K562 (cell line): ENCODE results near the gene CMBL. TPM values are rescaled to one million over a fixed set of nuclear protein-coding genes. Genes with fewer than 3 reads are reported as not detected.

ENCODE experiments used
- CREB1 ChIP-seq, 2 experiments: sonication (generic) in 1 of 2; formaldehyde crosslinking in 1 of 2; IDR thresholded peaks; 2 replicates each; pipeline versions ENCODE4 v1.6.1 to v1.8.0; 2012 to 2022; ENCODE audit warnings: inconsistent platforms in 1 of 2, mild to moderate bottlenecking in 1 of 2, missing genetic modification reagents in 1 of 2, moderate library complexity in 1 of 2
- ELF1 ChIP-seq: fragments of 200-800 bp; sonication (Bioruptor generic); IDR thresholded peaks from 2 replicates; pipeline ENCODE4 v1.6.1; 2016; ENCODE audit warnings: missing genetic modification characterization, missing compliant biosample characterization
- ELF2 ChIP-seq: fragments of 250-450 bp; sonication (Bioruptor Pico); IDR thresholded peaks from 2 replicates; pipeline ENCODE4 v1.5.0; 2021; ENCODE audit warnings: mild to moderate bottlenecking
- FOXK2 ChIP-seq, 2 experiments: fragments of 450-650 bp; IDR thresholded peaks in 1 of 2; conservative IDR thresholded peaks in 1 of 2; 2 replicates each; pipeline ENCODE4 v1.6.1; 2016; ENCODE audit warnings: low read depth in 2 of 2, mild to moderate bottlenecking in 1 of 2
- HNRNPL ChIP-seq: fragments of 200-400 bp; formaldehyde crosslinking; IDR thresholded peaks from 2 replicates; pipeline ENCODE4 v1.6.1; 2017; ENCODE audit warnings: low read depth, mild to moderate bottlenecking, low read length
- KDM2B ChIP-seq: fragments of 250-450 bp; sonication (Bioruptor Pico); IDR thresholded peaks from 2 replicates; pipeline ENCODE4 v1.8.0; 2021; ENCODE audit warnings: mild to moderate bottlenecking, moderate library complexity
- RBM34 ChIP-seq: fragments of 200-400 bp; formaldehyde crosslinking; IDR thresholded peaks from 2 replicates; pipeline ENCODE4 v1.6.1; 2018; ENCODE audit warnings: low read length, borderline replicate concordance; ENCODE audit not compliant: insufficient read depth
- RBM39 ChIP-seq: fragments of 200-400 bp; formaldehyde crosslinking; optimal IDR thresholded peaks from 2 replicates; pipeline ENCODE3; 2018; ENCODE audit warnings: low read depth, low read length
- RNF2 ChIP-seq: sonication (generic); IDR thresholded peaks from 2 replicates; pipeline ENCODE4 v1.6.1; 2016
- SP2 ChIP-seq: IDR thresholded peaks from 2 replicates; pipeline ENCODE4 v1.6.1; 2011; ENCODE audit warnings: mild to moderate bottlenecking, low read depth, low read length, moderate library complexity; ENCODE audit not compliant: poor library complexity, severe bottlenecking; ENCODE audit errors: extremely low read depth
- SRSF9 ChIP-seq: fragments of 200-400 bp; formaldehyde crosslinking; IDR thresholded peaks from 2 replicates; pipeline ENCODE4 v1.6.1; 2017; ENCODE audit warnings: low read depth, low read length, borderline replicate concordance
- TBL1XR1 ChIP-seq, 2 experiments: IDR thresholded peaks; 2 replicates each; pipeline ENCODE4 v1.6.1; 2012; ENCODE audit warnings: improper control_type of control experiment in 2 of 2, low read length in 2 of 2, mild to moderate bottlenecking in 1 of 2
- ZNF253 ChIP-seq: fragments of 250-450 bp; sonication (Bioruptor Pico); conservative IDR thresholded peaks from 2 replicates; pipeline ENCODE4 v1.6.1; 2021; ENCODE audit warnings: mild to moderate bottlenecking
- polyA plus RNA-seq, 8 experiments: library from polyadenylated mRNA; depleted of rRNA in 4 of 8; stranded (reverse) in 5 of 8; unstranded in 3 of 8; fragments of >200 nt; fragmentation: Nextera tagmentation in 2 of 8; fragmentation: Illumina TruSeq in 1 of 8; extraction: Ambion mirVana in 2 of 8; extraction: Trizol in 1 of 8; gene quantifications; 2 replicates each; pipeline versions ENCODE4 v1.2.1 to v1.2.3, GENCODE V29; 2011 to 2014; ENCODE audit warnings: inconsistent platforms in 1 of 8, missing spikeins in 1 of 8
- total RNA-seq, 7 experiments: library from RNA; depleted of rRNA in 6 of 7; stranded (reverse); fragments of >200 nt in 6 of 7; fragmentation: Illumina TruSeq in 2 of 7; extraction: Trizol in 2 of 7; gene quantifications; 2 replicates each; pipeline versions ENCODE4 v1.2.1 to v1.2.3, GENCODE V29; 2011 to 2021; ENCODE audit warnings: low replicate concordance in 1 of 7
- TF ChIP-seq, protein P1 (sequence below): fragments of 200-800 bp; sonication (Bioruptor generic); IDR thresholded peaks from 2 replicates; pipeline ENCODE4 v1.6.1; 2017; ENCODE audit warnings: missing genetic modification characterization, missing compliant biosample characterization
- TF ChIP-seq, protein P2 (sequence below), 2 experiments: fragments of 450-650 bp; IDR thresholded peaks; 2 replicates each; pipeline ENCODE4 v1.6.1; 2018; ENCODE audit warnings: mild to moderate bottlenecking in 2 of 2, low read depth in 1 of 2; ENCODE audit not compliant: partially characterized antibody in 2 of 2

CMBL gene
- total and polyA plus RNA-seq, 9 of the 15 experiments (the other 6 are each of a cell fraction or from before 2014, with no cell fraction given) = 22.6 to 192 (median 71.1) TPM

DNA sequence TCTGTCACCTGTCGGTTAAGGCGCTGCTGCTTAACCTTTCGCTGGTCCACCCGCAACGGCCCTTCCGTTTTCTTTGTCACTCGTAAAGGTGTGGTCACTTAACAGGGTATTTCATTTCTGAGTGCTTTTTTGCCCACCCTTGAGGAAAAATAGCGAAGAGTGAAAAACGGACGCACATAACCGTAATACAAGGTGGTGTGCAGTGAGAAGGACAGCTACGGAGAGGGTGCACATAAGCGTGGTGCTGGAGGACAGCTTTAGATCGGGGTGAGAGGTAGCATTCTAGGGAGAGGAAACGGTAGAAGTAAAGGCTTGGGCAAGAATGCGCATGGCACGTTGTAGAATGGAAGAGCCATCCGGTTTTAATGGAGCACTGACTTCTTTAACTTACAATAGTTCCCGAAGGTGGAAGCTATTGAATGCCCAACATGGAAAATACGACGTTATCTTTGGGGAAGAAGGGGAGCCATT lies 56.9 kb downstream of the CMBL start (continued):
- TF ChIP-seq, protein P1, sequence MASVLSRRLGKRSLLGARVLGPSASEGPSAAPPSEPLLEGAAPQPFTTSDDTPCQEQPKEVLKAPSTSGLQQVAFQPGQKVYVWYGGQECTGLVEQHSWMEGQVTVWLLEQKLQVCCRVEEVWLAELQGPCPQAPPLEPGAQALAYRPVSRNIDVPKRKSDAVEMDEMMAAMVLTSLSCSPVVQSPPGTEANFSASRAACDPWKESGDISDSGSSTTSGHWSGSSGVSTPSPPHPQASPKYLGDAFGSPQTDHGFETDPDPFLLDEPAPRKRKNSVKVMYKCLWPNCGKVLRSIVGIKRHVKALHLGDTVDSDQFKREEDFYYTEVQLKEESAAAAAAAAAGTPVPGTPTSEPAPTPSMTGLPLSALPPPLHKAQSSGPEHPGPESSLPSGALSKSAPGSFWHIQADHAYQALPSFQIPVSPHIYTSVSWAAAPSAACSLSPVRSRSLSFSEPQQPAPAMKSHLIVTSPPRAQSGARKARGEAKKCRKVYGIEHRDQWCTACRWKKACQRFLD = no peak
- TF ChIP-seq RBM34 (no peak), HNRNPL (no peak), KDM2B (CRISPR knock-in tag) (no peak), FOXK2 (conservative IDR thresholded peaks at IDR 0.05 in 1 of 2, IDR thresholded peaks at IDR 0.05 in 1 of 2; ENCODE audit: low read depth in 2 of 2) (no peak), SP2 (no peak), CREB1 (IDR thresholded peaks at IDR 0.05) (no peak), CREB1 (CRISPR knock-in tag; IDR thresholded peaks at IDR 0.05) (no peak), ZNF253 (CRISPR knock-in tag) (no peak), ELF1 (tag) (no peak), RBM39 (peak; percentile 20), RNF2 (no peak), ELF2 (CRISPR knock-in tag) (no peak), SRSF9 (no peak), TBL1XR1 (IDR thresholded peaks at IDR 0.05; ENCODE audit: low read length in 2 of 2) (0 out of 4 replicates have a peak, but pooled peaks of 1 of the 2 experiments have one; percentile 27)
- TF ChIP-seq, protein P2, sequence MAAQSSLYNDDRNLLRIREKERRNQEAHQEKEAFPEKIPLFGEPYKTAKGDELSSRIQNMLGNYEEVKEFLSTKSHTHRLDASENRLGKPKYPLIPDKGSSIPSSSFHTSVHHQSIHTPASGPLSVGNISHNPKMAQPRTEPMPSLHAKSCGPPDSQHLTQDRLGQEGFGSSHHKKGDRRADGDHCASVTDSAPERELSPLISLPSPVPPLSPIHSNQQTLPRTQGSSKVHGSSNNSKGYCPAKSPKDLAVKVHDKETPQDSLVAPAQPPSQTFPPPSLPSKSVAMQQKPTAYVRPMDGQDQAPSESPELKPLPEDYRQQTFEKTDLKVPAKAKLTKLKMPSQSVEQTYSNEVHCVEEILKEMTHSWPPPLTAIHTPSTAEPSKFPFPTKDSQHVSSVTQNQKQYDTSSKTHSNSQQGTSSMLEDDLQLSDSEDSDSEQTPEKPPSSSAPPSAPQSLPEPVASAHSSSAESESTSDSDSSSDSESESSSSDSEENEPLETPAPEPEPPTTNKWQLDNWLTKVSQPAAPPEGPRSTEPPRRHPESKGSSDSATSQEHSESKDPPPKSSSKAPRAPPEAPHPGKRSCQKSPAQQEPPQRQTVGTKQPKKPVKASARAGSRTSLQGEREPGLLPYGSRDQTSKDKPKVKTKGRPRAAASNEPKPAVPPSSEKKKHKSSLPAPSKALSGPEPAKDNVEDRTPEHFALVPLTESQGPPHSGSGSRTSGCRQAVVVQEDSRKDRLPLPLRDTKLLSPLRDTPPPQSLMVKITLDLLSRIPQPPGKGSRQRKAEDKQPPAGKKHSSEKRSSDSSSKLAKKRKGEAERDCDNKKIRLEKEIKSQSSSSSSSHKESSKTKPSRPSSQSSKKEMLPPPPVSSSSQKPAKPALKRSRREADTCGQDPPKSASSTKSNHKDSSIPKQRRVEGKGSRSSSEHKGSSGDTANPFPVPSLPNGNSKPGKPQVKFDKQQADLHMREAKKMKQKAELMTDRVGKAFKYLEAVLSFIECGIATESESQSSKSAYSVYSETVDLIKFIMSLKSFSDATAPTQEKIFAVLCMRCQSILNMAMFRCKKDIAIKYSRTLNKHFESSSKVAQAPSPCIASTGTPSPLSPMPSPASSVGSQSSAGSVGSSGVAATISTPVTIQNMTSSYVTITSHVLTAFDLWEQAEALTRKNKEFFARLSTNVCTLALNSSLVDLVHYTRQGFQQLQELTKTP (IDR thresholded peaks at IDR 0.05; ENCODE audit: low read depth in 1 of 2, partially characterized antibody in 2 of 2) = peak in 1 of 2 experiments; percentile 13
